GM18505 (cell line): ENCODE data around the gene KIDINS220.

Experiments
- ATAC-seq: cut with Tn5 transposase; IDR thresholded peaks from one replicate; pipeline ENCODE4 v1.9.1; 2021; ENCODE audit not compliant: unreplicated experiment
- POLR2A ChIP-seq: IDR thresholded peaks from 4 replicates; pipeline ENCODE4 v1.6.1; 2011; ENCODE audit warnings: borderline replicate concordance; ENCODE audit not compliant: insufficient read depth, insufficient read length; ENCODE audit errors: extremely low read depth

Gene KIDINS220

GRCh38 chr2:8841932-8842331 is 4.5 kb upstream of the KIDINS220 start:
- TF ChIP-seq POLR2A, result no peak

GRCh38 chr2:8840475-8841091 is 3.2 kb upstream of the KIDINS220 start:
- no peak for TF ChIP-seq POLR2A
- ATAC-seq, result no peak

More at GRCh38 chr2:8841932-8842331, 4.5 kb upstream of the KIDINS220 start:
- no peak for ATAC-seq

- no peak for ATAC-seq
- TF ChIP-seq POLR2A, result no peak
Measured at GRCh38 chr2:8839189-8839965, 2.0 kb upstream of the KIDINS220 start.

GRCh38 chr2:8837795-8838140 is 355 bp upstream of the KIDINS220 start:
- TF ChIP-seq POLR2A, result no peak
- ATAC-seq, result no peak

GRCh38 chr2:8835279-8835678 is 2.1 kb downstream of the KIDINS220 start:
- no peak for TF ChIP-seq POLR2A
- no peak for ATAC-seq

GRCh38 chr2:8833853-8834252 is 3.6 kb downstream of the KIDINS220 start:
- TF ChIP-seq POLR2A, result no peak
- ATAC-seq, result no peak

- no peak for ATAC-seq
- no peak for TF ChIP-seq POLR2A
Measured at GRCh38 chr2:8831516-8831915, 5.9 kb downstream of the KIDINS220 start.

- TF ChIP-seq POLR2A, result no peak
- no peak for ATAC-seq
Measured at GRCh38 chr2:8827729-8828128, 9.7 kb downstream of the KIDINS220 start.

- no peak for ATAC-seq
Measured at GRCh38 chr2:8822218-8822617, 15.2 kb downstream of the KIDINS220 start.

GRCh38 chr2:8821276-8822217 is 15.9 kb downstream of the KIDINS220 start:
- no peak for ATAC-seq
- no peak for TF ChIP-seq POLR2A

More at GRCh38 chr2:8822218-8822617, 15.2 kb downstream of the KIDINS220 start:
- no peak for TF ChIP-seq POLR2A

- ATAC-seq, result no peak
- TF ChIP-seq POLR2A, result no peak
Measured at GRCh38 chr2:8819948-8820347, 17.5 kb downstream of the KIDINS220 start.

GRCh38 chr2:8819194-8819593 is 18.2 kb downstream of the KIDINS220 start:
- TF ChIP-seq POLR2A, result no peak
- no peak for ATAC-seq

- TF ChIP-seq POLR2A, result no peak
- no peak for ATAC-seq
Measured at GRCh38 chr2:8817221-8817620, 20.2 kb downstream of the KIDINS220 start.
